GM19397 (cell line): ENCODE results near the gene SESN2.
"Not testable (repeated sequence)": the region's sequence is repeated elsewhere in the genome, so short reads cannot be mapped to it uniquely, and the experiment has no call there.

Experiments used
- ATAC-seq: cut with Tn5 transposase; IDR thresholded peaks from one replicate; pipeline ENCODE4 v1.9.1; 2021; ENCODE audit warnings: mild to moderate bottlenecking, moderate library complexity; ENCODE audit not compliant: unreplicated experiment

SESN2 gene

DNA sequence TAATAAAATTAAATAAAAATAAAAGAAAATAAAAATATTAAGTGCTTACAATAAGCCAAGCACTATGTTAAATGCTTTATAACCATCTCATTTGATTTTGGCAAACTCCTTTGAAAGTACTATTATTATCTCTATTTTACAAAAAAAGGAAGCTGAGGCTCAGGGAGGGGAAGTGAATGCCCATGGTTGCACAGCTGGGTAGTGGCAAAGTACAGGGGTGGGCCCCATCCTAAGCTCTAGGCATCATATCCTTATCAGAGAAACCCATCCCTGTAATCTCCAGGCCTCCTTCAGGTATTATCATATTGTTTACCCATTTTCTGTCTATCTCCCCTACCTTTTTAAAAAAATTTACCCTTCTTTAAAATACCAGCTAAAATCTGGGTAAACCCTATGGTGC is 67.2 kb downstream of the SESN2 start:
- ATAC-seq = no peak

DNA sequence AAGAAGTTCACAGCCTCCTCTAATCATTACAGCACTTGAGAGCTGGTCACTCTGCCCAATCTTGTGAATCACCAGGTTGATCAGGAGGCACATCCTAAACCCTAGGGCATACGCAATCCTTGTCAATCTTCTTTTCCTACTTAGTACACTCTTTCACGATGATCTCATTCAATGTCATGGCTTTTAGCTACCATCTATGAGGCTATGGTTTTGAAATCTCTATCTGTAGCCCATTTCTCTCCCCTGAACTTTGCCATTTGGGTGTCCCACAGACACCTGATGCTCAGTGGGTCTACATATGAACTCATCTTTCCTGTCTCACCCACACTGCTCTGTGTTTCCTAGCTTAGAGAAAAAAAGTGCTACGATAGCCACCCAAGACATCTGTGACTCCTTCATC is 67.7 kb downstream of the SESN2 start:
- ATAC-seq = no peak

DNA sequence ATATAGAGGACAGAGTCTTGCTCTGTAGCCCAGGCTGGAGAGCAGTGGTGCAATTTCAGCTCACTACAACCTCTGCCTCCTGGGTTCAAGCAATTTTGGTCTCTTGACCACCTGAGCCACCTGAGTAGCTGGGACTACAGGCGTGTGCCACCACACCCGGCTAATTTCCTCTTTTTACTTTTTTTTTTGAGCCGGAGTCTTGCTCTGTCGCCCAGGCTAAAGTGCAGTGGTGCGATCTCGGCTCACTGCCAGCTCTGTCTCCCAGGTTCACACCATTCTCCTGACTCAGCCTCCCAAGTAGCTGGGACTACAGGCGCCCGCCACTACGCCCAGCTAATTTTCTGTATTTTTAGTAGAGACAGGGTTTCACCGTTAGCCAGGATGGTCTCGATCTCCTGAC is 68.1 kb downstream of the SESN2 start:
- ATAC-seq = not testable (repeated sequence)

DNA sequence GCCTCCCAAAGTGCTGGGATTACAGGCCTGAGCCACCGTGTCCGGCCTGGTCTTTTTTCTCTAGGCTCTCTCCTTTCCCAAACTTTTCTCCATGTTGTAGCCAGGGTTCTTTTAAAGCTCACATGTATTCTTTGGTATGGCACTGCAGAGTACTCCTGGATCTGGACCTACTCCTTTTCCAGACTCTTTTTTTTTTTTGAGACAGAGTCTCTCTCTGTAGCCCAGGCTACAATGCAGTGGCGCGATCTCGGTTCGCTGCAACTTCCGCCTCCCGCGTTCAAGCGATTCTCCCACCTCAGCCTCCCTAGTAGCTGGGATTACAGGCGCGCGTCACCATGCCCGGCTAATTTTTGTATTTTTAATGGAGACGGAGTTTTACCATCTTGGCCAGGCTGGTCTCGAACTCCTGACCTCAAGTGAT is 68.9 kb downstream of the SESN2 start:
- ATAC-seq = no peak

DNA sequence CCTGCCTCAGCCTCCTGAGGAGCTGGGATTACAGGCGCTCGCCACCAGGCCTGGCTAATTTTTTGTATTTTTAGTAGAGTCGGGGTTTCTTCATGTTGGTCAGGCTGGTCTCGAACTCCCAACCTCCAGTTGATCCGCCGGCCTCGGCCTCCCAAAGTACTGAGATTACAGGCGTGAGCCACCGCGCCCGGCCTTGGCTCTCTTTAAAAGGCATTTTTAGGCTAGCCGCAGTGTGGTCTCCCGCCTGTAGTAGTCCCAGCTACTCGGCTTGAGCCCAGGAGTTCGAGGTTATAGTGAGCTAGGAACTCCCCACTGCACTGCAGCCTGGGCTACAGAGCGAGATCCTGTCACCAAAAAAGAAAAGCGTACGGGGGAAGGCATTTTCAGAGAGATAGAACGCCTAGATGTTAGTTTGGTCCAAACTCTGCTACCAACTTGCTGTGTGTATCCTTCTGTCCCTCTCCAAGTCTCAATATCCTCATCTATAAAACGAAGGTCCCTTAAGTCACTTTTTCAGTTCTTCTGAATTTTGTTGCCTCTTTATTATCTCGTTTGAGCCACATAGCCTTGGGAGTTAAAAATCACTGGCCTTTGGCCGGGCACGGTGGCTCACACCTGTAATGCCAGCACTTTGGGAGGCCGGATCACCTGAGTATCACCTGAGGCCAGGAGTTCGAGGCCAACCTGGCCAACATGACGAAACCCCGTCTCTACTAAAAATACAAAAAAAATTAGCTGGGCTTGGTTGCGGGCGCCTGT is 70.3 kb downstream of the SESN2 start:
- ATAC-seq = no peak
